HepG2 (cell line): Measurements from ENCODE around the gene SQSTM1. TPM values are rescaled to one million over a fixed set of nuclear protein-coding genes. Genes with fewer than 3 reads are reported as not detected.

Source experiments
- CBFB ChIP-seq: sonication (generic); formaldehyde crosslinking; IDR thresholded peaks from 2 replicates; pipeline ENCODE4 v1.4.0; 2020; ENCODE audit warnings: missing genetic modification reagents
- CREB1 ChIP-seq, 2 experiments: fragments of 450-650 bp in 1 of 2; IDR thresholded peaks; 2 replicates each; pipeline ENCODE4 v1.6.1; 2016 to 2017; ENCODE audit warnings: control low read depth in 1 of 2, mild to moderate bottlenecking in 1 of 2, missing compliant biosample characterization in 1 of 2, missing genetic modification characterization in 1 of 2
- FOXK2 ChIP-seq: fragments of 450-650 bp; IDR thresholded peaks from 2 replicates; pipeline ENCODE4 v1.6.1; 2016
- NFYC ChIP-seq: IDR thresholded peaks from 2 replicates; pipeline ENCODE4 v1.6.1; 2016; ENCODE audit warnings: missing genetic modification reagents, missing compliant biosample characterization
- PRDM10 ChIP-seq: sonication (generic); formaldehyde crosslinking; IDR thresholded peaks from 2 replicates; pipeline ENCODE4 v1.4.0; 2020; ENCODE audit warnings: low read depth, missing genetic modification reagents
- SNRNP70 ChIP-seq: fragments of 200-400 bp; formaldehyde crosslinking; IDR thresholded peaks from 2 replicates; pipeline ENCODE4 v1.6.1; 2017; ENCODE audit warnings: mild to moderate bottlenecking, low read depth, low read length, moderate library complexity
- TIGD3 ChIP-seq: sonication (generic); formaldehyde crosslinking; IDR thresholded peaks from 2 replicates; pipeline ENCODE4 v1.5.1; 2020; ENCODE audit warnings: mild to moderate bottlenecking, missing genetic modification reagents, borderline replicate concordance
- ZFP1 ChIP-seq: IDR thresholded peaks from 2 replicates; pipeline ENCODE4 v1.6.1; 2016
- ZNF280B ChIP-seq: sonication (generic); formaldehyde crosslinking; IDR thresholded peaks from 2 replicates; pipeline ENCODE4 v1.5.0; 2020; ENCODE audit warnings: missing genetic modification reagents, mild to moderate bottlenecking, borderline replicate concordance
- polyA plus RNA-seq, 8 experiments: library from polyadenylated mRNA; depleted of rRNA in 3 of 8; stranded (reverse) in 7 of 8; unstranded in 1 of 8; fragments of >200 nt; fragmentation: Illumina TruSeq in 4 of 8; extraction: Trizol in 4 of 8; gene quantifications; 2 replicates each; pipeline versions ENCODE4 v1.2.1 to v1.2.3, GENCODE V29; 2011 to 2016; ENCODE audit warnings: low read depth in 4 of 8, missing spikeins in 1 of 8, mixed read lengths in 1 of 8; ENCODE audit not compliant: insufficient read depth in 1 of 8
- total RNA-seq, 5 experiments: library from RNA; depleted of rRNA; stranded (reverse); fragments of >200 nt; fragmentation: Illumina TruSeq; extraction: Trizol; gene quantifications; 2 replicates each; pipeline ENCODE4 v1.2.3, GENCODE V29; 2016; ENCODE audit warnings: low read depth in 1 of 5
- TF ChIP-seq, protein P1 (sequence below): IDR thresholded peaks from 2 replicates; pipeline ENCODE4 v1.6.1; 2016; ENCODE audit warnings: low read depth, missing genetic modification reagents, missing compliant biosample characterization
- TF ChIP-seq, protein P2 (sequence below): sonication (generic); formaldehyde crosslinking; IDR thresholded peaks from 2 replicates; pipeline ENCODE4 v1.5.0; 2020; ENCODE audit warnings: mild to moderate bottlenecking, missing genetic modification reagents, moderate library complexity
- TF ChIP-seq, protein P3 (sequence below): sonication (generic); formaldehyde crosslinking; IDR thresholded peaks from 2 replicates; pipeline ENCODE4 v1.4.0; 2020; ENCODE audit warnings: mild to moderate bottlenecking, low read depth, missing genetic modification reagents

SQSTM1 gene
- total and polyA plus RNA-seq, 2 of the 13 experiments (the other 11 are each of a cell fraction or from before 2014, with no cell fraction given), result 90.9 to 160 TPM

DNA sequence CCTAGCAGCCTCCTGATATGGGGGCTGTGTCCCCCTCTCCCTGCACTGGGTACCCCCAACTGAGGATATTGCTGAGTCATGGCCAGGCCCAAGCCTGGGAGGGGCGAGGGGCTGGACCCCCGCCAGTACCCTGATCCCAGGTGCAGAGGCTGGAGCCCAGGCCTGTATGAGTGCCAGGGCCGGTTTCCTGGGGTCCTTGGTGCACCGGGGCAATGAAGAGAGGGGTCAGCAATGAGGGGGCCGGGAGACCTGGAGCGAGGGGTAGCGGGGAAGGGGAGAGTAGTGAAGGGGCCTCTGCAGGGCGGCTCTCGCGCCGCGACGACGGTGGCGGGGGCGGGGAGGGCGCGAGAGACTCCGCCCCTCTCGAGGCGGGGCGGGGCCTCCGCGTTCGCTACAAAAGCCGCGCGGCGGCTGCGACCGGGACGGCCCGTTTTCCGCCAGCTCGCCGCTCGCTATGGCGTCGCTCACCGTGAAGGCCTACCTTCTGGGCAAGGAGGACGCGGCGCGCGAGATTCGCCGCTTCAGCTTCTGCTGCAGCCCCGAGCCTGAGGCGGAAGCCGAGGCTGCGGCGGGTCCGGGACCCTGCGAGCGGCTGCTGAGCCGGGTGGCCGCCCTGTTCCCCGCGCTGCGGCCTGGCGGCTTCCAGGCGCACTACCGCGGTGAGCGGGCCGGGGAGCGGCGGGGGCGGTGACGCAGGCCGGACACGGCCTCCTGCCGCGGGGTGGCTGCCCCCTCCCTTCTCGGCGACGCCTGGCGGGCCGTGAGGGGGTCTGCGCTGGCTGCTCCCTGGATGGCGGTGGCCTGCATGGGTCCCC lies at the start of gene SQSTM1 (continued):
- TF ChIP-seq CREB1 (IDR thresholded peaks at IDR 0.05), result no peak
- no peak for TF ChIP-seq CREB1 (CRISPR knock-in tag; IDR thresholded peaks at IDR 0.05)
- no peak; the same call in 1 of the 2 replicates for TF ChIP-seq TIGD3 (CRISPR knock-in tag)
- TF ChIP-seq, protein P1, sequence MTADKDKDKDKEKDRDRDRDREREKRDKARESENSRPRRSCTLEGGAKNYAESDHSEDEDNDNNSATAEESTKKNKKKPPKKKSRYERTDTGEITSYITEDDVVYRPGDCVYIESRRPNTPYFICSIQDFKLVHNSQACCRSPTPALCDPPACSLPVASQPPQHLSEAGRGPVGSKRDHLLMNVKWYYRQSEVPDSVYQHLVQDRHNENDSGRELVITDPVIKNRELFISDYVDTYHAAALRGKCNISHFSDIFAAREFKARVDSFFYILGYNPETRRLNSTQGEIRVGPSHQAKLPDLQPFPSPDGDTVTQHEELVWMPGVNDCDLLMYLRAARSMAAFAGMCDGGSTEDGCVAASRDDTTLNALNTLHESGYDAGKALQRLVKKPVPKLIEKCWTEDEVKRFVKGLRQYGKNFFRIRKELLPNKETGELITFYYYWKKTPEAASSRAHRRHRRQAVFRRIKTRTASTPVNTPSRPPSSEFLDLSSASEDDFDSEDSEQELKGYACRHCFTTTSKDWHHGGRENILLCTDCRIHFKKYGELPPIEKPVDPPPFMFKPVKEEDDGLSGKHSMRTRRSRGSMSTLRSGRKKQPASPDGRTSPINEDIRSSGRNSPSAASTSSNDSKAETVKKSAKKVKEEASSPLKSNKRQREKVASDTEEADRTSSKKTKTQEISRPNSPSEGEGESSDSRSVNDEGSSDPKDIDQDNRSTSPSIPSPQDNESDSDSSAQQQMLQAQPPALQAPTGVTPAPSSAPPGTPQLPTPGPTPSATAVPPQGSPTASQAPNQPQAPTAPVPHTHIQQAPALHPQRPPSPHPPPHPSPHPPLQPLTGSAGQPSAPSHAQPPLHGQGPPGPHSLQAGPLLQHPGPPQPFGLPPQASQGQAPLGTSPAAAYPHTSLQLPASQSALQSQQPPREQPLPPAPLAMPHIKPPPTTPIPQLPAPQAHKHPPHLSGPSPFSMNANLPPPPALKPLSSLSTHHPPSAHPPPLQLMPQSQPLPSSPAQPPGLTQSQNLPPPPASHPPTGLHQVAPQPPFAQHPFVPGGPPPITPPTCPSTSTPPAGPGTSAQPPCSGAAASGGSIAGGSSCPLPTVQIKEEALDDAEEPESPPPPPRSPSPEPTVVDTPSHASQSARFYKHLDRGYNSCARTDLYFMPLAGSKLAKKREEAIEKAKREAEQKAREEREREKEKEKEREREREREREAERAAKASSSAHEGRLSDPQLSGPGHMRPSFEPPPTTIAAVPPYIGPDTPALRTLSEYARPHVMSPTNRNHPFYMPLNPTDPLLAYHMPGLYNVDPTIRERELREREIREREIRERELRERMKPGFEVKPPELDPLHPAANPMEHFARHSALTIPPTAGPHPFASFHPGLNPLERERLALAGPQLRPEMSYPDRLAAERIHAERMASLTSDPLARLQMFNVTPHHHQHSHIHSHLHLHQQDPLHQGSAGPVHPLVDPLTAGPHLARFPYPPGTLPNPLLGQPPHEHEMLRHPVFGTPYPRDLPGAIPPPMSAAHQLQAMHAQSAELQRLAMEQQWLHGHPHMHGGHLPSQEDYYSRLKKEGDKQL (CRISPR knock-in tag), result no peak
- TF ChIP-seq, protein P2, sequence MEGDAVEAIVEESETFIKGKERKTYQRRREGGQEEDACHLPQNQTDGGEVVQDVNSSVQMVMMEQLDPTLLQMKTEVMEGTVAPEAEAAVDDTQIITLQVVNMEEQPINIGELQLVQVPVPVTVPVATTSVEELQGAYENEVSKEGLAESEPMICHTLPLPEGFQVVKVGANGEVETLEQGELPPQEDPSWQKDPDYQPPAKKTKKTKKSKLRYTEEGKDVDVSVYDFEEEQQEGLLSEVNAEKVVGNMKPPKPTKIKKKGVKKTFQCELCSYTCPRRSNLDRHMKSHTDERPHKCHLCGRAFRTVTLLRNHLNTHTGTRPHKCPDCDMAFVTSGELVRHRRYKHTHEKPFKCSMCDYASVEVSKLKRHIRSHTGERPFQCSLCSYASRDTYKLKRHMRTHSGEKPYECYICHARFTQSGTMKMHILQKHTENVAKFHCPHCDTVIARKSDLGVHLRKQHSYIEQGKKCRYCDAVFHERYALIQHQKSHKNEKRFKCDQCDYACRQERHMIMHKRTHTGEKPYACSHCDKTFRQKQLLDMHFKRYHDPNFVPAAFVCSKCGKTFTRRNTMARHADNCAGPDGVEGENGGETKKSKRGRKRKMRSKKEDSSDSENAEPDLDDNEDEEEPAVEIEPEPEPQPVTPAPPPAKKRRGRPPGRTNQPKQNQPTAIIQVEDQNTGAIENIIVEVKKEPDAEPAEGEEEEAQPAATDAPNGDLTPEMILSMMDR (CRISPR knock-in tag), result no peak; the same call in 1 of the 2 replicates
- no peak for TF ChIP-seq SNRNP70
- TF ChIP-seq CBFB (CRISPR knock-in tag), result no peak
- TF ChIP-seq, protein P3, sequence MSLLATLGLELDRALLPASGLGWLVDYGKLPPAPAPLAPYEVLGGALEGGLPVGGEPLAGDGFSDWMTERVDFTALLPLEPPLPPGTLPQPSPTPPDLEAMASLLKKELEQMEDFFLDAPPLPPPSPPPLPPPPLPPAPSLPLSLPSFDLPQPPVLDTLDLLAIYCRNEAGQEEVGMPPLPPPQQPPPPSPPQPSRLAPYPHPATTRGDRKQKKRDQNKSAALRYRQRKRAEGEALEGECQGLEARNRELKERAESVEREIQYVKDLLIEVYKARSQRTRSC (CRISPR knock-in tag), result no peak
- peak; percentile 16; the same call in 1 of the 2 replicates for TF ChIP-seq ZNF280B (CRISPR knock-in tag)
- no peak for TF ChIP-seq NFYC (CRISPR knock-in tag)
- no peak for TF ChIP-seq FOXK2
- no peak; the same call in 1 of the 2 replicates for TF ChIP-seq PRDM10 (CRISPR knock-in tag)
- TF ChIP-seq ZFP1 (CRISPR knock-in tag), result no peak
